Neural crest cell (in vitro differentiated cells): ENCODE results near the gene ANK3. TPM values are rescaled to one million over a fixed set of nuclear protein-coding genes. Genes with fewer than 3 reads are reported as not detected.

Experiments used
- DNase-seq: peaks from one replicate; pipeline ENCODE4 v3.0.0; 2021; ENCODE audit warnings: low read depth, mixed read lengths, low spot score
- H3K27ac Mint-ChIP-seq: one replicate; pipeline ENCODE4 v1.8.0; 2021; ENCODE audit warnings: mild to moderate bottlenecking, mixed read lengths; ENCODE audit not compliant: unreplicated experiment
- H3K27me3 Mint-ChIP-seq: 2 replicates; pipeline ENCODE4 v1.8.0; 2021; ENCODE audit warnings: low read depth, mild to moderate bottlenecking, mixed read lengths
- H3K36me3 Mint-ChIP-seq: 2 replicates; pipeline ENCODE4 v1.8.0; 2021; ENCODE audit warnings: low read depth, mild to moderate bottlenecking, mixed read lengths
- H3K4me1 Mint-ChIP-seq: 2 replicates; pipeline ENCODE4 v1.8.0; 2021; ENCODE audit warnings: mixed read lengths
- H3K4me3 Mint-ChIP-seq: one replicate; pipeline ENCODE4 v1.8.0; 2021; ENCODE audit warnings: mild to moderate bottlenecking, mixed read lengths
- H3K9me3 Mint-ChIP-seq: 2 replicates; pipeline ENCODE4 v1.8.0; 2021; ENCODE audit warnings: mixed read lengths
- total RNA-seq: library from RNA; stranded (reverse); gene quantifications from 2 replicates; pipeline ENCODE4 v1.2.1, GENCODE V29; 2021
- TF ChIP-seq, protein P1 (sequence below): fragments of 200-600 bp; sonication (generic); conservative IDR thresholded peaks from 2 replicates; pipeline ENCODE4 v1.5.0; 2021; ENCODE audit warnings: antibody characterized with exemption, mild to moderate bottlenecking

The ANK3 gene
- total RNA-seq, 1 donor from 2014 or later = 45.2 TPM

DNA sequence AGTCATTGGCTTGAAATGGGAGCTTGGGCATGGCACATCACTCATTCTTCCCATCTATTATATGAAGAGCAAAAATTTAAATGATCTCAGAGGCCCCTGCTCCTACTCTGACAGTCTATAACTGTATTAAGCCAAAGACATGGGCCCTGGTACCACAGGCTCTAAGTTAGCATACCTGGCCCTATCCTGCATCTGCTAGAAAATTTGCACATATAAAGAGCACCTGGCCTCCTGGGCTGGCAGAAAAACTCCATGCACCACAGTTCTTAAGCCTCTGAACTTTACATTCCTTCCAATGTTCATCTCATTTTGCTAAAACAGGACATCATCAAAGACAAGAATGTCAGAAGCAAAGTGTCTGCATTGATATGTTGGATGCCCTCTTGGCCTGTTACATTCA, 29.6 kb upstream of the ANK3 start:
- Mint-ChIP-seq H3K4me1 (no peaks in the 10 kb centered on the region), H3K27ac (no peak overlapping the region), H3K27me3 (no peaks in the 10 kb centered on the region), H3K4me3 (no peak overlapping the region), H3K36me3 (no peaks in the 10 kb centered on the region), H3K9me3 (no peaks in the 10 kb centered on the region)
- DNase-seq = no peak
- TF ChIP-seq, protein P1, sequence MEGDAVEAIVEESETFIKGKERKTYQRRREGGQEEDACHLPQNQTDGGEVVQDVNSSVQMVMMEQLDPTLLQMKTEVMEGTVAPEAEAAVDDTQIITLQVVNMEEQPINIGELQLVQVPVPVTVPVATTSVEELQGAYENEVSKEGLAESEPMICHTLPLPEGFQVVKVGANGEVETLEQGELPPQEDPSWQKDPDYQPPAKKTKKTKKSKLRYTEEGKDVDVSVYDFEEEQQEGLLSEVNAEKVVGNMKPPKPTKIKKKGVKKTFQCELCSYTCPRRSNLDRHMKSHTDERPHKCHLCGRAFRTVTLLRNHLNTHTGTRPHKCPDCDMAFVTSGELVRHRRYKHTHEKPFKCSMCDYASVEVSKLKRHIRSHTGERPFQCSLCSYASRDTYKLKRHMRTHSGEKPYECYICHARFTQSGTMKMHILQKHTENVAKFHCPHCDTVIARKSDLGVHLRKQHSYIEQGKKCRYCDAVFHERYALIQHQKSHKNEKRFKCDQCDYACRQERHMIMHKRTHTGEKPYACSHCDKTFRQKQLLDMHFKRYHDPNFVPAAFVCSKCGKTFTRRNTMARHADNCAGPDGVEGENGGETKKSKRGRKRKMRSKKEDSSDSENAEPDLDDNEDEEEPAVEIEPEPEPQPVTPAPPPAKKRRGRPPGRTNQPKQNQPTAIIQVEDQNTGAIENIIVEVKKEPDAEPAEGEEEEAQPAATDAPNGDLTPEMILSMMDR = no peak

DNA sequence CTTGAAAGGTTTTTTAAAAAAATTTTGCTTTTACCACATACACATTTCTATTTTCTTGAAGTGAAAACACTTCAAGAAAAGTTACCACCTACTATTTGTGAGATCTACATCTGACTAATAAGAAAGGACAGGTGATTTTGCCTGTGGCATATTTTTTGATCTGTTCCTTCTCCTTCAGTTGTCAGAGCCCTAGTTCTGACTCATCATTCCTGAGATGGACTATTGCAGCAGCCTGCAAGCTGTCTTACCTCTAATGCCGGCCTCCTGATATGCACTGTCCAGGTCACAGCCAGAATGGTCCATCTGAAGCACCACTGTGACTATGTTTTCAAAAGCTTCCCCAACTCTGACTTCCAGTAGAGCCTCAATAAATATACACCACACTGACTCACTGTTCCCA, 28.2 kb upstream of the ANK3 start:
- H3K27me3 Mint-ChIP-seq = no peaks in the 10 kb centered on the region
- H3K4me3 Mint-ChIP-seq = no peak overlapping the region
- no peaks in the 10 kb centered on the region for H3K36me3 Mint-ChIP-seq
- no peaks in the 10 kb centered on the region for H3K4me1 Mint-ChIP-seq
- TF ChIP-seq, protein P1 = no peak
- no peaks in the 10 kb centered on the region for H3K9me3 Mint-ChIP-seq
- H3K27ac Mint-ChIP-seq = peak overlapping the region; percentile 58
- DNase-seq = no peak

DNA sequence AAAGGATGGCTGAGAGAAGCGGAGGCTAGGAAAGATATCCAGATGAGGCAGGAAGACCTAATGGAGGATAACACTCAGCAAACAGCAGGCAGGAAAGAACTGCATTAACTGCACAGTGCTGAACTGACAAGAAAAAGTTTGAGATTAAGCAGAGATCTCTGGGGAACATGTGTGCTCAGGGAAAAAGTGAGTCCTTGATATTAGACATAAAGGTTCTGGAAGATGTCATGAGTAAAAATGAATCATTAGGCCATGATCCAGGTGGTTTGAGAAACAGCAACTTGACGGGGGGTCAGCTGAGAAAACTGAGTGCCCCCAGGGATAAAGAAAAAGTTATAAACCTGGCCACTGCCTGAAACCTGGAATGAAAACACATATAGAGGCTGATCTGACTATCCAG, 27.3 kb upstream of the ANK3 start:
- no peak overlapping the region for H3K4me3 Mint-ChIP-seq
- H3K27me3 Mint-ChIP-seq = no peaks in the 10 kb centered on the region
- DNase-seq = no peak
- no peaks in the 10 kb centered on the region for H3K4me1 Mint-ChIP-seq
- H3K36me3 Mint-ChIP-seq = no peaks in the 10 kb centered on the region
- TF ChIP-seq, protein P1 = no peak
- H3K27ac Mint-ChIP-seq = no peak overlapping the region
- no peaks in the 10 kb centered on the region for H3K9me3 Mint-ChIP-seq

DNA sequence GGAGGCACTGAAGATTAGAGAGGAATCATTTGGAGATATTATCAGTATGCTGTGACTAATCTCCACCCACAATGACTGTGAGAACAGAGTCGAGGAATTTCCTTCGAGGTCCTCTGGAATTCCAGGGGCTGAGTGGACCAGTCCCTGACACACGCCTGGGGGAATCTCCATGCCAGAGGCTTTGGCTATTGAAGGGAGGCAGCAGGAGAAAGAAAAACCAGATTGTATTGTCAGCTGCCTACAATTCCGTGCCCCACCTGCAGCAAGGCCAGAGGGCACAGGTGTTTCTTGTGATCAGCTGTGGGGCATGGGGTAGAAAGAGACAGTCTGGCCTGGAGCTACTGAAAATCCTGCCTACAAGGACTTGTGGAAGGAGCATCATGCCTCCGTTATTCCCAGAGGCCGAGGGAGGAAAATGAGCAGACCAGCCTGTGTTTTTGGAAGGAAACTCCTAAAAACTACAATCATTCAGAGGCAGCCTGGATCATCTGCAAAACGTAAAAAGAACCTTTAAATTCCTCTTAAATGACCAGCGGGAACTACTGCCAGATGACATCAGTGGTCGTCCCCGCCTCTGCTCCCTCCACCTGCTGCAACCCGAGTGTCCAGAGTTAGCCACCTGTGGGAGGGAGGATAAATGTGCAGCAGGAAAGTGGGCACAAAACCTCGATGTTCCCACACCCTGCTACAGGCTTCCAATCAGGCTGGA, 25.4 kb upstream of the ANK3 start:
- TF ChIP-seq, protein P1 = no peak
- Mint-ChIP-seq H3K27ac (no peak overlapping the region), H3K4me1 (no peaks in the 10 kb centered on the region), H3K4me3 (no peak overlapping the region), H3K9me3 (no peaks in the 10 kb centered on the region), H3K36me3 (no peaks in the 10 kb centered on the region), H3K27me3 (no peaks in the 10 kb centered on the region)
- no peak for DNase-seq

DNA sequence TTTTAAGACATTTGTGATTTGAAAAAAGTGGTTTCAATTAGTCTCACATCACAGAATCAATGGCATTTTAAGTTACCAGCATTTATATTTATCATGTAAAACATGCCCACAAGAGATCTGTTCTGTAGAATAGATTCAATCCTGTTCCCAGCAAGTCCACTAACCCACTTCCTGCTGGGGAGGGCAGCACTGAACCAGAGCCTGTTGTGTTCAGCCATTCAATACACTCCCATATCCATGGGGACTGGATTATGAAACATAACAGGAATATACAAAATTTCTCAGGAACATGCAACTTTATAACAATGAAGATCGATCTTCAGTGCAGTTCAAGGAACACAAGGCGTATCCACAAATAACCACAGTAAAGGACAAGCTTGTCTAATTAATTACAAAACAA, 24.4 kb upstream of the ANK3 start:
- Mint-ChIP-seq H3K9me3 (no peaks in the 10 kb centered on the region), H3K4me1 (no peaks in the 10 kb centered on the region), H3K4me3 (no peak overlapping the region), H3K27me3 (no peaks in the 10 kb centered on the region), H3K27ac (no peak overlapping the region), H3K36me3 (no peaks in the 10 kb centered on the region)
- TF ChIP-seq, protein P1 = no peak
- DNase-seq = no peak
